Liver (tissue), 9 donors: ENCODE measurements around the gene MXRA8. TPM values are rescaled to one million over a fixed set of nuclear protein-coding genes. Genes with fewer than 3 reads are reported as not detected.

ENCODE experiments used
- DNase-seq: peaks from one replicate; pipeline ENCODE4 v3.0.0-alpha.2; 2017; ENCODE audit warnings: low spot score
- H3K27ac ChIP-seq, 2 donors: one replicate each; pipeline ENCODE4 v1.7.0; 2013; ENCODE audit warnings: inconsistent platforms in 2 of 2, low read length in 2 of 2, control low read depth in 1 of 2, low read depth in 1 of 2, mild to moderate bottlenecking in 1 of 2
- H3K27me3 ChIP-seq, 4 donors: one replicate each; pipeline versions ENCODE4 v1.6.1 to v1.7.0; 2013; ENCODE audit warnings: low read length in 3 of 4, inconsistent platforms in 1 of 4, mild to moderate bottlenecking in 1 of 4, moderate library complexity in 1 of 4; ENCODE audit not compliant: control insufficient read depth in 4 of 4, insufficient read depth in 4 of 4
- H3K36me3 ChIP-seq, 4 donors: one replicate each; pipeline versions ENCODE4 v1.6.1 to v1.7.0; 2013; ENCODE audit warnings: low read length in 3 of 4, mild to moderate bottlenecking in 3 of 4, low read depth in 1 of 4, moderate library complexity in 1 of 4; ENCODE audit not compliant: control insufficient read depth in 4 of 4, insufficient read depth in 3 of 4
- H3K4me1 ChIP-seq, 4 donors: one replicate each; pipeline versions ENCODE4 v1.6.1 to v1.7.0; 2013; ENCODE audit warnings: low read length in 3 of 4, mild to moderate bottlenecking in 3 of 4, moderate library complexity in 1 of 4; ENCODE audit not compliant: control insufficient read depth in 4 of 4, insufficient read depth in 4 of 4
- H3K4me3 ChIP-seq, 3 donors: one replicate each; pipeline versions ENCODE4 v1.6.1 to v1.7.0; 2013; ENCODE audit warnings: low read length in 3 of 3, control low read depth in 1 of 3, low read depth in 1 of 3, mild to moderate bottlenecking in 1 of 3
- H3K9ac ChIP-seq, 2 donors: one replicate each; pipeline ENCODE4 v1.7.0; 2013; ENCODE audit warnings: low read length in 2 of 2, mild to moderate bottlenecking in 2 of 2, moderate library complexity in 2 of 2, control low read depth in 1 of 2, low read depth in 1 of 2
- H3K9me3 ChIP-seq, 4 donors: one replicate each; pipeline versions ENCODE4 v1.6.1 to v1.7.0; 2013; ENCODE audit warnings: low read length in 3 of 4; ENCODE audit not compliant: control insufficient read depth in 4 of 4
- ATF3 ChIP-seq: IDR thresholded peaks from 2 replicates; pipeline ENCODE4 v1.6.1; 2016; ENCODE audit warnings: antibody characterized with exemption
- CTCF ChIP-seq: fragments of 150-350 bp; IDR thresholded peaks from 2 replicates; pipeline ENCODE4 v1.5.1; 2017; ENCODE audit warnings: improper control_type of control experiment, low read depth, low read length; ENCODE audit not compliant: missing input control
- EGR1 ChIP-seq, 2 donors: IDR thresholded peaks; 2 replicates each; pipeline ENCODE4 v1.6.1; 2016 to 2018; ENCODE audit warnings: antibody characterized with exemption in 2 of 2, low read depth in 2 of 2
- FOXA1 ChIP-seq: IDR thresholded peaks from 2 replicates; pipeline ENCODE4 v1.6.1; 2016; ENCODE audit warnings: antibody characterized with exemption
- FOXA2 ChIP-seq: IDR thresholded peaks from 2 replicates; pipeline ENCODE4 v1.6.1; 2016; ENCODE audit warnings: antibody characterized with exemption
- HNF4A ChIP-seq, 2 donors: conservative IDR thresholded peaks; 2 replicates each; pipeline ENCODE4 v1.6.1; 2016; ENCODE audit warnings: antibody characterized with exemption in 2 of 2, mild to moderate bottlenecking in 2 of 2
- JUND ChIP-seq, 2 donors: IDR thresholded peaks; 2 replicates each; pipeline ENCODE4 v1.6.1; 2016; ENCODE audit warnings: antibody characterized with exemption in 2 of 2
- MAX ChIP-seq: IDR thresholded peaks from 2 replicates; pipeline ENCODE4 v1.6.1; 2016; ENCODE audit warnings: antibody characterized with exemption
- NR2F2 ChIP-seq: IDR thresholded peaks from 2 replicates; pipeline ENCODE4 v1.6.1; 2016; ENCODE audit warnings: antibody characterized with exemption
- RAD21 ChIP-seq, 2 donors: IDR thresholded peaks; 2 replicates each; pipeline ENCODE4 v1.6.1; 2016; ENCODE audit warnings: antibody characterized with exemption in 2 of 2, mild to moderate bottlenecking in 2 of 2
- REST ChIP-seq: IDR thresholded peaks from 2 replicates; pipeline ENCODE4 v1.6.1; 2016; ENCODE audit warnings: antibody characterized with exemption, mild to moderate bottlenecking
- RXRA ChIP-seq, 2 donors: IDR thresholded peaks; 2 replicates each; pipeline ENCODE4 v1.6.1; 2017 to 2018; ENCODE audit warnings: antibody characterized with exemption in 2 of 2, mild to moderate bottlenecking in 1 of 2
- SP1 ChIP-seq: IDR thresholded peaks from 2 replicates; pipeline ENCODE4 v1.6.1; 2018; ENCODE audit warnings: antibody characterized with exemption, mild to moderate bottlenecking
- TAF1 ChIP-seq: conservative IDR thresholded peaks from 2 replicates; pipeline ENCODE4 v1.6.1; 2016; ENCODE audit warnings: antibody characterized with exemption, mild to moderate bottlenecking
- WGBS: extraction: QIAGEN DNeasy Blood & Tissue Kit; methylation state at CpG from one replicate; pipeline ENCODE4 v1.1.7; 2013; 5-methylcytosine and 5-hydroxymethylcytosine counted together
- polyA plus RNA-seq, 2 donors: library from polyadenylated mRNA; stranded (reverse) in 1 of 2; unstranded in 1 of 2; fragments of 200-250 nt in 1 of 2; fragments of >200 nt in 1 of 2; fragmentation: Nextera tagmentation in 1 of 2; extraction: Ambion mirVana in 1 of 2; gene quantifications; one replicate each; pipeline versions ENCODE4 v1.2.1 to v1.2.3, GENCODE V29; 2013 to 2015
- total RNA-seq, 2 donors: library from RNA; depleted of rRNA; stranded (reverse); fragments of >200 nt; gene quantifications; one replicate each; pipeline ENCODE4 v1.2.3, GENCODE V29; 2014
- donor health status: healthy.
- donor health status: healthy.
- donor health status: healthy.
- donor health status: healthy.
- donor health status: healthy.

Gene MXRA8
- total and polyA plus RNA-seq, 4 donors = 1.8 to 5.9 (median 4.2) TPM

- TF ChIP-seq REST (no peak), ATF3 (no peak), MAX (no peak), EGR1 (IDR thresholded peaks at IDR 0.05; ENCODE audit: low read depth in 2 of 2) (no peak)
Observed at GRCh38 chr1:1311107-1312104, 46.9 kb downstream of the MXRA8 start (continued).

- Histone ChIP-seq H3K27ac (no peak overlapping the region), H3K36me3 (peaks cover 3 to 38% (median 16%) of the 10 kb centered on the region in 4 donors), H3K4me1 (peaks cover 10 to 33% (median 23%) of the 10 kb centered on the region in 4 donors), H3K9me3 (no peaks in the 10 kb centered on the region), H3K9ac (no peak overlapping the region), H3K27me3 (no peaks in the 10 kb centered on the region), H3K4me3 (no peak overlapping the region)
- 89% methylated on average over 21 of the region's 21 CpGs for WGBS
- TF ChIP-seq TAF1 (no peak), NR2F2 (no peak), CTCF (no peak), HNF4A (conservative IDR thresholded peaks at IDR 0.05) (no peak), RXRA (IDR thresholded peaks at IDR 0.05) (no peak), SP1 (no peak), JUND (IDR thresholded peaks at IDR 0.05) (no peak), FOXA2 (no peak), EGR1 (IDR thresholded peaks at IDR 0.05; ENCODE audit: low read depth in 2 of 2) (no peak)
- DNase-seq = no peak
Observed at GRCh38 chr1:1310476-1311053, 47.8 kb downstream of the MXRA8 start.

GRCh38 chr1:1310109-1310385 lies 48.3 kb downstream of the MXRA8 start:
- no peak overlapping the region for H3K9ac ChIP-seq
- no peaks in the 10 kb centered on the region for H3K9me3 ChIP-seq
- no peak overlapping the region for H3K4me3 ChIP-seq
- 90% methylated on average over 3 of the region's 3 CpGs for WGBS
- peaks cover 3 to 35% (median 16%) of the 10 kb centered on the region in 4 donors for H3K36me3 ChIP-seq
- no peaks in the 10 kb centered on the region for H3K27me3 ChIP-seq
- no peak for TF ChIP-seq RAD21 (IDR thresholded peaks at IDR 0.05)
- TF ChIP-seq SP1 = no peak
- TF ChIP-seq FOXA1 = no peak
- no peak for TF ChIP-seq HNF4A (conservative IDR thresholded peaks at IDR 0.05)
- TF ChIP-seq ATF3 = no peak
- no peak for TF ChIP-seq NR2F2
- no peak for TF ChIP-seq CTCF
- TF ChIP-seq TAF1 = no peak
- H3K27ac ChIP-seq = no peak overlapping the region
- DNase-seq = no peak
- H3K4me1 ChIP-seq = peaks cover 15 to 38% (median 29%) of the 10 kb centered on the region in 4 donors
